Chondrocyte (in vitro differentiated cells): ENCODE data around the gene NUDT22. TPM values are rescaled to one million over a fixed set of nuclear protein-coding genes. Genes with fewer than 3 reads are reported as not detected.

Experiments used
- DNase-seq: peaks from one replicate; pipeline ENCODE4 v3.0.0; 2021; ENCODE audit warnings: mixed read lengths, low spot score
- H3K27ac Mint-ChIP-seq: one replicate; pipeline ENCODE4 v1.8.0; 2021; ENCODE audit warnings: mild to moderate bottlenecking, moderate library complexity, mixed read lengths; ENCODE audit not compliant: unreplicated experiment
- H3K27me3 Mint-ChIP-seq: 2 replicates; pipeline ENCODE4 v1.8.0; 2021; ENCODE audit warnings: low read depth, mixed read lengths
- H3K36me3 Mint-ChIP-seq: 2 replicates; pipeline ENCODE4 v1.8.0; 2021; ENCODE audit warnings: low read depth, mixed read lengths
- H3K4me1 Mint-ChIP-seq: 2 replicates; pipeline ENCODE4 v1.8.0; 2021; ENCODE audit warnings: low read depth, mild to moderate bottlenecking, mixed read lengths
- H3K4me3 Mint-ChIP-seq: one replicate; pipeline ENCODE4 v1.8.0; 2021; ENCODE audit warnings: mild to moderate bottlenecking, moderate library complexity, mixed read lengths; ENCODE audit not compliant: unreplicated experiment
- H3K9me3 Mint-ChIP-seq: 2 replicates; pipeline ENCODE4 v1.8.0; 2021; ENCODE audit warnings: low read depth, mixed read lengths
- CTCF ChIP-seq: fragments of 200-600 bp; sonication (generic); IDR thresholded peaks from 2 replicates; pipeline ENCODE4 v1.5.0; 2021; ENCODE audit warnings: antibody characterized with exemption, mild to moderate bottlenecking, moderate library complexity
- total RNA-seq: library from RNA; stranded (reverse); gene quantifications from 3 replicates; pipeline ENCODE4 v1.2.1, GENCODE V29; 2021

Gene NUDT22
- total RNA-seq, 1 donor from 2014 or later = 42.1 TPM

- H3K9me3 Mint-ChIP-seq = no peaks in the 10 kb centered on the region
- no peak for DNase-seq
Observed at GRCh38 chr11:64233913-64234586, 8.0 kb downstream of the NUDT22 start, which contains the start of gene VEGFB. Gene VEGFB, plus strand, starts transcription at chr11:64234584. Its CDS starts 250 bp downstream, at chr11:64234834.

GRCh38 chr11:64234647-64235379 lies 8.7 kb downstream of the NUDT22 start:
- peak; percentile 81 for DNase-seq
- Mint-ChIP-seq H3K27me3 (no peaks in the 10 kb centered on the region), H3K4me1 (peaks cover 42% of the 10 kb centered on the region), H3K9me3 (no peaks in the 10 kb centered on the region), H3K36me3 (peaks cover 7% of the 10 kb centered on the region), H3K4me3 (peak overlapping the region; percentile 81), H3K27ac (peak overlapping the region; percentile 79)
- TF ChIP-seq CTCF = peak; percentile 21

More at GRCh38 chr11:64233913-64234586, 8.0 kb downstream of the NUDT22 start, which contains the start of gene VEGFB:
- H3K4me3 Mint-ChIP-seq = peak within 1 kb of the TSS; percentile 81
- peak within 1 kb of the TSS; percentile 79 for H3K27ac Mint-ChIP-seq
- no peaks in the 10 kb centered on the region for H3K27me3 Mint-ChIP-seq
- no peak for TF ChIP-seq CTCF
- peaks cover 45% of the 10 kb centered on the region for H3K4me1 Mint-ChIP-seq
- peaks cover 7% of the 10 kb centered on the region for H3K36me3 Mint-ChIP-seq

GRCh38 chr11:64235437-64236161 lies 9.5 kb downstream of the NUDT22 start:
- H3K4me1 Mint-ChIP-seq = peaks cover 47% of the 10 kb centered on the region
- peak; percentile 90 for DNase-seq
- H3K27me3 Mint-ChIP-seq = no peaks in the 10 kb centered on the region
- no peaks in the 10 kb centered on the region for H3K9me3 Mint-ChIP-seq
- H3K36me3 Mint-ChIP-seq = peaks cover 7% of the 10 kb centered on the region
- peak overlapping the region; percentile 81 for H3K4me3 Mint-ChIP-seq
- H3K27ac Mint-ChIP-seq = peak overlapping the region; percentile 79
- TF ChIP-seq CTCF = no peak

GRCh38 chr11:64237484-64237951 lies 11.4 kb downstream of the NUDT22 start:
- H3K9me3 Mint-ChIP-seq = no peaks in the 10 kb centered on the region
- no peak for TF ChIP-seq CTCF
- no peak overlapping the region for H3K4me3 Mint-ChIP-seq
- peaks cover 7% of the 10 kb centered on the region for H3K36me3 Mint-ChIP-seq
- peak; percentile 90 for DNase-seq
- H3K27me3 Mint-ChIP-seq = no peaks in the 10 kb centered on the region
- peaks cover 36% of the 10 kb centered on the region for H3K4me1 Mint-ChIP-seq
- no peak overlapping the region for H3K27ac Mint-ChIP-seq

GRCh38 chr11:64238076-64238475 lies 12.0 kb downstream of the NUDT22 start:
- no peak for TF ChIP-seq CTCF
- Mint-ChIP-seq H3K27me3 (no peaks in the 10 kb centered on the region), H3K4me1 (peaks cover 36% of the 10 kb centered on the region), H3K36me3 (peaks cover 7% of the 10 kb centered on the region), H3K4me3 (no peak overlapping the region), H3K27ac (peak overlapping the region; percentile 65), H3K9me3 (no peaks in the 10 kb centered on the region)
- no peak for DNase-seq
